Thyroid gland (tissue), 4 donors: ENCODE results near the gene NR3C2. TPM values are rescaled to one million over a fixed set of nuclear protein-coding genes. Genes with fewer than 3 reads are reported as not detected.

Source experiments
- DNase-seq, 2 donors: peaks; one replicate each; pipeline ENCODE4 v3.0.0-alpha.2; 2019
- H3K27ac ChIP-seq, 3 donors: fragments of 200-600 bp; sonication (generic); 1 replicate in 2 of 3; 2 replicates in 1 of 3; pipeline ENCODE4 v1.5.1; 2016 to 2019; ENCODE audit warnings: mild to moderate bottlenecking in 1 of 3, moderate library complexity in 1 of 3
- H3K27me3 ChIP-seq: fragments of 200-600 bp; sonication (generic); one replicate; pipeline ENCODE4 v1.5.1; 2019
- H3K36me3 ChIP-seq, 2 donors: fragments of 200-600 bp; sonication (generic); one replicate each; pipeline ENCODE4 v1.5.1; 2016 to 2019
- H3K4me1 ChIP-seq, 2 donors: fragments of 200-600 bp; sonication (generic); one replicate each; pipeline ENCODE4 v1.5.1; 2017 to 2019
- H3K4me3 ChIP-seq, 3 donors: fragments of 200-600 bp; sonication (generic); replicated peaks in 1 of 3; 1 replicate in 2 of 3; 2 replicates in 1 of 3; pipeline ENCODE4 v1.5.1; 2016; ENCODE audit warnings: mild to moderate bottlenecking in 1 of 3
- H3K9me3 ChIP-seq: fragments of 200-600 bp; sonication (generic); one replicate; pipeline ENCODE4 v1.5.1; 2017
- POLR2A ChIP-seq, 2 donors: fragments of 450-650 bp; IDR thresholded peaks; one replicate each; pipeline ENCODE4 v1.6.1; 2017; ENCODE audit warnings: antibody characterized with exemption in 2 of 2, mild to moderate bottlenecking in 2 of 2, moderate library complexity in 1 of 2
- WGBS, 2 donors: methylation state at CpG; one replicate each; pipeline ENCODE4 v1.1.5; 2017; 5-methylcytosine and 5-hydroxymethylcytosine counted together
- intact Hi-C: fragments of 100-400 bp; cut with DNase I; formaldehyde crosslinking; loops from one replicate; pipeline ENCODE4 v1.15.1; 2023
- total RNA-seq, 4 donors: library from RNA; depleted of rRNA; stranded (reverse); fragments of >200 nt; gene quantifications; one replicate each; pipeline ENCODE4 v1.2.3, GENCODE V29; 2016
- TF ChIP-seq, protein P1 (sequence below), 6 experiments: fragments of 200-600 bp in 3 of 6; fragments of 450-650 bp in 3 of 6; sonication (generic) in 3 of 6; IDR thresholded peaks; one replicate each; pipeline ENCODE4 v1.5.1; 2016 to 2019; ENCODE audit warnings: antibody characterized with exemption in 6 of 6, mild to moderate bottlenecking in 2 of 6, inconsistent platforms in 1 of 6, moderate library complexity in 1 of 6

The NR3C2 gene
- total RNA-seq, 4 donors from 2014 or later, result 51.6 to 161 (median 72.3) TPM

DNA sequence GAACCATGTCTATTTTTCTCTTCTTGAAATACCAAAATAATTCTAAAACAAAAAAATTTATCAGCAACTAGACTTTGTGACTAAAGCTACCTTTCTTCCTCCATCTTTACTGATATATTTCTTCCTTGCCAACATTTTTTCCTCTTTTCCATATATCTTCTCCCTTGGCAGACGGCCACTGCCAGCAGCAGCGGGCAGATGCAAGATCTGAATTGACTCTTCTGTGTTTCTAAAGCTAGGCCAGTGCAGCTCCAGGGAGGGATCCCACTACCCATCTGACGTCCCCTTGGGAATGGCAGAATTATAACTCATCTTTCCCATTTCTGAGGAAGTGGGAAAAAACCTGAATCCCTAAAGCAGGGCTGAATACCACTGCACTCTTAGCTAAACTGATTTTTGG, 206.4 kb downstream of the NR3C2 start:
- H3K27me3 ChIP-seq, result no peaks in the 10 kb centered on the region
- intact Hi-C loops, result no loop called here
- DNase-seq, result no peak
- H3K4me3 ChIP-seq, result no peak overlapping the region
- 91 to 95% methylated on average over 3 of the region's 3 CpGs for WGBS, 2 donors
- no peak overlapping the region for H3K27ac ChIP-seq
- no peak for TF ChIP-seq POLR2A (IDR thresholded peaks at IDR 0.05)
- TF ChIP-seq, protein P1, sequence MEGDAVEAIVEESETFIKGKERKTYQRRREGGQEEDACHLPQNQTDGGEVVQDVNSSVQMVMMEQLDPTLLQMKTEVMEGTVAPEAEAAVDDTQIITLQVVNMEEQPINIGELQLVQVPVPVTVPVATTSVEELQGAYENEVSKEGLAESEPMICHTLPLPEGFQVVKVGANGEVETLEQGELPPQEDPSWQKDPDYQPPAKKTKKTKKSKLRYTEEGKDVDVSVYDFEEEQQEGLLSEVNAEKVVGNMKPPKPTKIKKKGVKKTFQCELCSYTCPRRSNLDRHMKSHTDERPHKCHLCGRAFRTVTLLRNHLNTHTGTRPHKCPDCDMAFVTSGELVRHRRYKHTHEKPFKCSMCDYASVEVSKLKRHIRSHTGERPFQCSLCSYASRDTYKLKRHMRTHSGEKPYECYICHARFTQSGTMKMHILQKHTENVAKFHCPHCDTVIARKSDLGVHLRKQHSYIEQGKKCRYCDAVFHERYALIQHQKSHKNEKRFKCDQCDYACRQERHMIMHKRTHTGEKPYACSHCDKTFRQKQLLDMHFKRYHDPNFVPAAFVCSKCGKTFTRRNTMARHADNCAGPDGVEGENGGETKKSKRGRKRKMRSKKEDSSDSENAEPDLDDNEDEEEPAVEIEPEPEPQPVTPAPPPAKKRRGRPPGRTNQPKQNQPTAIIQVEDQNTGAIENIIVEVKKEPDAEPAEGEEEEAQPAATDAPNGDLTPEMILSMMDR (IDR thresholded peaks at IDR 0.05), result no peak
- no peaks in the 10 kb centered on the region for H3K9me3 ChIP-seq
- no peaks in the 10 kb centered on the region for H3K36me3 ChIP-seq
- H3K4me1 ChIP-seq, result peaks cover 3 to 10% of the 10 kb centered on the region in 2 donors

- Histone ChIP-seq H3K36me3 (no peaks in the 10 kb centered on the region), H3K4me1 (peaks cover 0 to 19% of the 10 kb centered on the region in 2 donors), H3K9me3 (no peaks in the 10 kb centered on the region), H3K27ac (no peak overlapping the region), H3K27me3 (no peaks in the 10 kb centered on the region), H3K4me3 (no peak overlapping the region)
- intact Hi-C loops, result no loop called here
- TF ChIP-seq POLR2A (IDR thresholded peaks at IDR 0.05), result no peak
- TF ChIP-seq, protein P1 (IDR thresholded peaks at IDR 0.05), result no peak
- WGBS, 2 donors, result 86 to 97% methylated on average over 1 of the region's 1 CpG
- no peak for DNase-seq
Observed at GRCh38 chr4:148229798-148230197, 212.4 kb downstream of the NR3C2 start.

- 94 to 98% methylated on average over 4 of the region's 4 CpGs for WGBS, 2 donors
- no peaks in the 10 kb centered on the region for H3K36me3 ChIP-seq
- no peak overlapping the region for H3K27ac ChIP-seq
- no peak overlapping the region for H3K4me3 ChIP-seq
- DNase-seq, result no peak
- H3K4me1 ChIP-seq, result peaks cover 0 to 19% of the 10 kb centered on the region in 2 donors
- H3K27me3 ChIP-seq, result no peaks in the 10 kb centered on the region
- no peaks in the 10 kb centered on the region for H3K9me3 ChIP-seq
- TF ChIP-seq, protein P1 (IDR thresholded peaks at IDR 0.05), result no peak
- TF ChIP-seq POLR2A (IDR thresholded peaks at IDR 0.05), result no peak
- intact Hi-C loops, result no loop called here
Observed at GRCh38 chr4:148229028-148229427, 213.2 kb downstream of the NR3C2 start.

- peaks cover 0 to 19% of the 10 kb centered on the region in 2 donors for H3K4me1 ChIP-seq
- no peak overlapping the region for H3K4me3 ChIP-seq
- no peaks in the 10 kb centered on the region for H3K27me3 ChIP-seq
- no peak for DNase-seq
- no peaks in the 10 kb centered on the region for H3K36me3 ChIP-seq
- H3K9me3 ChIP-seq, result no peaks in the 10 kb centered on the region
- TF ChIP-seq, protein P1 (IDR thresholded peaks at IDR 0.05), result no peak
- TF ChIP-seq POLR2A (IDR thresholded peaks at IDR 0.05), result no peak
- intact Hi-C loops, result no loop called here
- no peak overlapping the region for H3K27ac ChIP-seq
- 96 to 97% methylated on average over 5 of the region's 5 CpGs for WGBS, 2 donors
Observed at GRCh38 chr4:148227147-148227546, 215.1 kb downstream of the NR3C2 start.

DNA sequence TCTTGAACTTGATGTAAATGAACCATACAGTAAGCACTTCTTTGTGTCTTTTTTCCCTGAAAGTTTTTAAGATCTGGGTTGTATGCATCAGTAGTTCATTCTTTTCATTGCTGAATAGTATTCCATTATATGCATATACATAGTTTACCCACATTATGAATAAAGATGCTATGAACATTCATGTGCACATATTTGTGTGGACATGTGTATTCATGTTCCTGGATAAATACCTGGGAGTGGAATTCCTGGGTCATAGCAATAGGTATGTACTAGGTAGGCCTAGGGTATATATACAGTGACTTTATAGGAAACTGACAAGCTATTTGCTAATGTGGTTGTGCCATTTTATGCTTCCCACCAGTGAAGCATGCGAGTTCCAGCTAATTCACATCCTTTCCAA, 215.9 kb downstream of the NR3C2 start:
- Histone ChIP-seq H3K27ac (no peak overlapping the region), H3K27me3 (no peaks in the 10 kb centered on the region), H3K36me3 (no peaks in the 10 kb centered on the region), H3K4me3 (no peak overlapping the region), H3K9me3 (no peaks in the 10 kb centered on the region), H3K4me1 (peaks cover 0 to 19% of the 10 kb centered on the region in 2 donors)
- intact Hi-C loops, result no loop called here
- WGBS, 2 donors, result 95% methylated on average over 1 of the region's 1 CpG
- TF ChIP-seq, protein P1 (IDR thresholded peaks at IDR 0.05), result no peak
- no peak for TF ChIP-seq POLR2A (IDR thresholded peaks at IDR 0.05)
- no peak for DNase-seq
